Measurements from ENCODE around the gene IGFN1. TPM values are rescaled to one million over a fixed set of nuclear protein-coding genes. Genes with fewer than 3 reads are reported as not detected.
A peak's percentile ranks its signal among the peaks of the same experiment; 100 is the strongest.

The IGFN1 gene
- total RNA-seq, 2 experiments from 2014 or later, result not detected

DNA sequence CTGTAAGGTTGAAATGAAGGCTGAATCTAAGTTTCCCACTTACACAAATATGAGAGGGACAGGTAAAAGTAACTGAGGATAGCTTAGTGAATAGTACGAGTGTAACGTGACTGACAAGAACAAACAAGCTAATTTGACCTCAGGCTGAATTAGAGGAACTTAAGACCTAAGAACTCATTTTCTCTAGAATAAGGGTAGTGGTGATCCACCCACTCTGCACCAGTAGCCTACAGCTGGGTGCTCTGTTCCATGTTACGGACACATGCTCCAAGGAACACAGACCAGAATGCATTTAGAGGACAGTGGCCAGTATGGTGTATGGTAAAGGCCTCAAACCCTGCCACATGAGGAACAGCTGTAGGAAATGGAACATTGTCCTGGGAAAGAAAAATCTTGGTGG, 21.4 kb upstream of the IGFN1 start:
- POLR2A ChIA-PET, result interaction anchor here (1.0 kb wide), 1 partner anchor 14 kb away, joined by 3 read pairs; no protein-coding TSS in a partner anchor
- Mint-ChIP-seq H3K4me3 (no peak overlapping the region), H3K9me3 (no peaks in the 10 kb centered on the region), H3K4me1 (peaks cover 16% of the 10 kb centered on the region), H3K36me3 (ENCODE audit: low read depth) (no peaks in the 10 kb centered on the region), H3K27me3 (peaks cover 28% of the 10 kb centered on the region), H3K27ac (no peak overlapping the region)
- CTCF ChIA-PET, result interaction anchor here (0.6 to 1.7 kb wide), 5 partner anchors 10 to 54 kb away, joined by 3 to 5 read pairs (median 3); partner anchors contain the start of gene TMEM9
- no peak for DNase-seq

DNA sequence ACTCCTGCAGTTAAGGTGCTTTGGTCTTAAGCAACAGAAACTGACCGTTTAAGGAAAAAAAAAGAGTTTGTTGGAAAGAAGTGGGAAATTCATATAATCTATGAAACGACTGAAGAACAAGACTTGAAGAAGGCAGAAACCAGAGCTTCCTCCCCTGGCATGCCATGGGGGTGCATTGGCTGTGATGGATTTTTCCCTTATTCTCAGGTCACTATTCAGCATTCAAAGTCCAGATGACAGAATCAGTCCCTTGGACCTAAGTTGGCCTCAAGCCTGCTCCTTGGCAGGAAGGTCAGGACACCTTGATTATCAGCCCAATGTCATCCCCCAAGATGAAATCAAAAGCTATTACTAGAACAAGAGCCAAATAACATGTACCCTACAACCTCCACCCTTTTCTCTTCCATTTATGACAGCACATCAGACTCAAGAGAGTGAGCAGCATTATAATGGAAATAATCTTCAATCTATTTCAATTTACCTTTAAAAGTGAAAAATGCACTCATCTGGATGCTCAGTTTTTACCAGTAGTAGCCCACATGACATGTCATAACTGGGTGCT, 20.6 kb upstream of the IGFN1 start:
- H3K9me3 Mint-ChIP-seq, result no peaks in the 10 kb centered on the region
- no peak overlapping the region for H3K27ac Mint-ChIP-seq
- peaks cover 16% of the 10 kb centered on the region for H3K4me1 Mint-ChIP-seq
- ChIA-PET POLR2A (interaction anchor here (1.0 to 1.6 kb wide), 2 partner anchors 14 to 15 kb away, joined by 3 read pairs; no protein-coding TSS in a partner anchor), CTCF (interaction anchor here (0.9 to 1.3 kb wide), 2 partner anchors 21 to 51 kb away, joined by 3 to 5 read pairs; no protein-coding TSS in a partner anchor)
- no peak for DNase-seq
- peak overlapping the region; percentile 66 for H3K4me3 Mint-ChIP-seq
- H3K27me3 Mint-ChIP-seq, result peaks cover 25% of the 10 kb centered on the region
- H3K36me3 Mint-ChIP-seq (ENCODE audit: low read depth), result no peaks in the 10 kb centered on the region

DNA sequence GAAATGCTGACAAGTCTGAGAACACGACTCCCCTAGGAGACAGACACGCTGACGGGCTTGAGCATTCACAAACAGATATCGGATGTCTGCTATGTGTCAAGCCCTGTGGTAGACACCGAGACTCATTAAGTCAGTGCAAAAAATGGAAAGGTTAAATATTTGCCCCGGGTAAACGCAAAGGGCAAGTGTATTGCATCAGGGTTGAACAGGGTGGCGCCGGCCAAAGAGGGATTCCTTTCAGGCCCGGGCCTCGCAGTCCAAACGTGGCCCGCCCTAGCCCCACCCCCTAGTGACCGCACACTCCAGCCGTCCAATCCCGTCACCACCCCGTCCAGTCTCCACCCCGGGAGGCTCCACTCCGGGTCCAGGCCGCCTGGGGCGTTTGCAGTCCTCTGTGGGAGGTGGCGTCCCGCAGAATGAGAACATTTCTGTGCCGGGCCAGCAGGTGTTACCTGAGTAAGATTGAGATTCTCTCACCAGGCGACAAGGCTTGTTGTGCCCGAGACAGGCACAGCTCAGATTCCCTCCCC, 20.0 kb upstream of the IGFN1 start:
- H3K9me3 Mint-ChIP-seq, result no peaks in the 10 kb centered on the region
- ChIA-PET POLR2A (interaction anchor here (1.0 to 1.6 kb wide), 2 partner anchors 14 to 17 kb away, joined by 3 read pairs; partner anchors contain the start of gene TMEM9), CTCF (interaction anchor here (1.3 kb wide), 1 partner anchor 21 kb away, joined by 3 read pairs; no protein-coding TSS in a partner anchor)
- H3K27me3 Mint-ChIP-seq, result peaks cover 25% of the 10 kb centered on the region
- no peak overlapping the region for H3K27ac Mint-ChIP-seq
- DNase-seq, result peak; percentile 74
- H3K4me1 Mint-ChIP-seq, result peaks cover 16% of the 10 kb centered on the region
- H3K36me3 Mint-ChIP-seq (ENCODE audit: low read depth), result no peaks in the 10 kb centered on the region
- H3K4me3 Mint-ChIP-seq, result peak overlapping the region; percentile 66

DNA sequence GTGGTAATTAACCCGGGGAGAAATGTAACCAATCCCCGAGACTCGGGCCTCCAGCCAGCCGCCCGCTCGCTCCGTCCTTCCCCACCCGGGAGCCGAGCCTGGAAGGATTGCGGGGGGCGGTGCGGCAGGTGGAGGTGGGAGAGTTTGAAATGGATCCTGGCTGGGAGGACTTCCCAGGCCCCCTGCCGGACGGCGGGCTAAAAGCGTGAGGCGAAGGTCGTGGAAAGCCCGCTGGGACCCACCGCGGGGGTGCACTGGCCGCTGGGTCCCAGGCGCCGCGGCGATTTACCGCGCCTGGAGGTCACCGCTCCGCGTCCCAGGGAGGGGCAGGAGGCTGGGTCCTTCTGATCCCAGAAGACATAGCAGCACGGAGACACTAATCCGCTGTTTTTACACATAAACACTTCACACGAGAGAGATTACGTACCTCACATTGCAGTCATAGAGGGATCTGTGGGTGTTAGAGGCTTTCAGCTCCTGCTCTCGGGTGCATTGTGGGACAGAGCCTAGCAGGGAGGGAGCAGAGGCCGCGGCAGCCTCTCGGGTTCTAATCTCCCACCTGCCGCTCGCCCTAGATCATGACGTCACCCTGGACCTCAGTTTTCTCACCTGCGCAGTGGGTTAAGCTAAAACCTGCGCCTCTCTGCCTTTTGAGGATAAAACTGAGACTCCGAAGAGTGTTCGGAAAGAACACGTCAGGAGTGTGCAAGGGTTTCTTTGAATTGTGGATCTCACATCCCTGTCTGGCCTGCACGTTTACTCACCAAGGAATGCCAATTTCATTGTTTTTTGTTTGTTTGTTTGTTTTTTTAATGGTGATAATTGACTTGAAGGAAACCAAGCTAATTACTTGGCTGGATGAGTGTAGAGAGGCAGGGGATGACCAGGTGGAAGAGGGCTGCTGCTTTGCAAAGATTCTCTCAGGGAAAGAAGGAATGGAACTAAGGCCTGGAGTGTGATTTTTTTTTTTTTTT, 19.3 kb upstream of the IGFN1 start:
- H3K36me3 Mint-ChIP-seq (ENCODE audit: low read depth), result no peaks in the 10 kb centered on the region
- H3K9me3 Mint-ChIP-seq, result no peaks in the 10 kb centered on the region
- ChIA-PET CTCF (interaction anchor here (1.3 kb wide), 1 partner anchor 22 kb away, joined by 3 read pairs; no protein-coding TSS in a partner anchor), POLR2A (interaction anchor here (1.0 to 1.6 kb wide), 2 partner anchors 15 to 17 kb away, joined by 3 read pairs; partner anchors contain the start of gene TMEM9)
- peaks cover 16% of the 10 kb centered on the region for H3K4me1 Mint-ChIP-seq
- peak; percentile 33 for DNase-seq
- no peak overlapping the region for H3K27ac Mint-ChIP-seq
- peak overlapping the region; percentile 66 for H3K4me3 Mint-ChIP-seq
- peaks cover 21% of the 10 kb centered on the region for H3K27me3 Mint-ChIP-seq

DNA sequence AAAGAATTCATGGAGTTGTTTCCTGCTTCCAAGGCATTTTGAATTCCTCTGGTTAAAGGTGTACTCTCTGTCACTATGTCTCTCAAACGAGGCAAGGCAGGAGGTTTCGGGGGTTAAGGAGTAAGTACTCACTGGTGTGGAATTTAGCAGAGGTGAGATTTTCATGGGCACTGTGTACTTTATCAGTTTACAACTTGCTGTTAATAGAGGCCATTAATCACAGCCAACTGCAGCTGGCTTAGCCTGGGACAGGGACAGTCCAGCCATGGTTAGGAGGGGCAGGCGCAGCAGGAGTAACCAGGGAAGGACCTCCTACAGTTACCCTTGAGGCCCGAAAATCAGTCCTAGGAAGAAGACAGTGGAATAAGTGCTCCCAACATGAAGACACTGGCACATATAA, 18.3 kb upstream of the IGFN1 start:
- no peaks in the 10 kb centered on the region for H3K9me3 Mint-ChIP-seq
- ChIA-PET POLR2A (no interaction called here), CTCF (interaction anchor here (1.1 kb wide), 1 partner anchor 23 kb away, joined by 5 read pairs; no protein-coding TSS in a partner anchor)
- H3K4me1 Mint-ChIP-seq, result peaks cover 16% of the 10 kb centered on the region
- H3K27ac Mint-ChIP-seq, result no peak overlapping the region
- no peaks in the 10 kb centered on the region for H3K36me3 Mint-ChIP-seq (ENCODE audit: low read depth)
- peaks cover 17% of the 10 kb centered on the region for H3K27me3 Mint-ChIP-seq
- no peak overlapping the region for H3K4me3 Mint-ChIP-seq
- DNase-seq, result no peak

DNA sequence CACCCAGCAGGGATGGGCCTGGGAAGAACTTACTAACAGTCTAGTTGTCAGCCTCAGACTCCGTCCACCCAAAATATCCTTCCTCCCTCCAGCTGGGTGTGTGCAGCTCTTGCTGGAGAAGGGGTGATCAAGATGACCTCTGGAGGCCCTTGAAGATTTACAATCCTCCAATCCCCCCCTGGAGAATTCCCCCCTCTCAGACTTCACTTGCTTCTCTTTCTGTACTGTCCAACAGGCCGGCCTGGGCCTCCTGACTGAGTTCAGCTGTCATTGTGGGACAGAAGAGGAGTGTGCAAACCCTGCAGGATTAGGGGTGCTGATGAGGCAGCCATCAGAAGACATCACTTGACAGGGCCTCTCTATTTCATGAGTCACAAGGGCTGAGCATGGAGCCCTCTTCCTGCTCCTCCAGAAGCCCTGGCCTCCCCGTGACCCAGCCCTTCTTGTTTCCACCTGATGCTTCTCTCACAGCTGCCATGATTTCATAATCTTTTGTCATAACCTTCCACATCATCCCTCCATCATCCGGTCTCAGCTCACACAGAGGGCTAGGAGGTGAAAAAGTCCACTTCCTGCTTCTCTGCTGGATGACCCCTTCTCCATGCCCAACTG, 17.5 kb upstream of the IGFN1 start:
- DNase-seq, result no peak
- ChIA-PET CTCF (interaction anchor here (1.1 kb wide), 1 partner anchor 23 kb away, joined by 5 read pairs; no protein-coding TSS in a partner anchor), POLR2A (no interaction called here)
- no peaks in the 10 kb centered on the region for H3K9me3 Mint-ChIP-seq
- H3K4me3 Mint-ChIP-seq, result no peak overlapping the region
- H3K27me3 Mint-ChIP-seq, result peaks cover 12% of the 10 kb centered on the region
- no peak overlapping the region for H3K27ac Mint-ChIP-seq
- H3K36me3 Mint-ChIP-seq (ENCODE audit: low read depth), result no peaks in the 10 kb centered on the region
- peaks cover 16% of the 10 kb centered on the region for H3K4me1 Mint-ChIP-seq

DNA sequence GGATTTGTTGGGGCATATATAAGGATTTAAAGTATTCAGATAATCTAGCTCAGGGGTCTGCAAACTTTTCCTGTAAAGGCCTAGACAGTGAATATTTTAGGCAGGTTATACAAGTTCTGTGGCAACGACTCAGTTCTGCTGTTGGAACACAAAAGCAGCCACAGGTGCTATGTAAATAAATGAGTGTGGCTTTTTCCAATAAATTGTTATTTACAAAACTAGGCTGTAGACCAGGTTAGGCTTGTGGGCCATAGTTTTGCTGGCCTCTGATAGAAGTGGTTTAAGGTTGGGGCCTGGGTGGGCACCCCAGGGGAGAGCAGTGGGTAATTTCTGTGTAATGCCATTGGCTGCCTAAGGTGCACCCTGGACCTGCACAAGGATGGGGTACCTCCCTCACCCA, 16.9 kb upstream of the IGFN1 start:
- H3K27me3 Mint-ChIP-seq, result peaks cover 12% of the 10 kb centered on the region
- H3K9me3 Mint-ChIP-seq, result no peaks in the 10 kb centered on the region
- no peak overlapping the region for H3K27ac Mint-ChIP-seq
- no peak overlapping the region for H3K4me3 Mint-ChIP-seq
- H3K36me3 Mint-ChIP-seq (ENCODE audit: low read depth), result no peaks in the 10 kb centered on the region
- no peak for DNase-seq
- H3K4me1 Mint-ChIP-seq, result peaks cover 16% of the 10 kb centered on the region
- ChIA-PET POLR2A (interaction anchor here (0.7 kb wide), 1 partner anchor 25 kb away, joined by 3 read pairs; no protein-coding TSS in a partner anchor), CTCF (no interaction called here)

DNA sequence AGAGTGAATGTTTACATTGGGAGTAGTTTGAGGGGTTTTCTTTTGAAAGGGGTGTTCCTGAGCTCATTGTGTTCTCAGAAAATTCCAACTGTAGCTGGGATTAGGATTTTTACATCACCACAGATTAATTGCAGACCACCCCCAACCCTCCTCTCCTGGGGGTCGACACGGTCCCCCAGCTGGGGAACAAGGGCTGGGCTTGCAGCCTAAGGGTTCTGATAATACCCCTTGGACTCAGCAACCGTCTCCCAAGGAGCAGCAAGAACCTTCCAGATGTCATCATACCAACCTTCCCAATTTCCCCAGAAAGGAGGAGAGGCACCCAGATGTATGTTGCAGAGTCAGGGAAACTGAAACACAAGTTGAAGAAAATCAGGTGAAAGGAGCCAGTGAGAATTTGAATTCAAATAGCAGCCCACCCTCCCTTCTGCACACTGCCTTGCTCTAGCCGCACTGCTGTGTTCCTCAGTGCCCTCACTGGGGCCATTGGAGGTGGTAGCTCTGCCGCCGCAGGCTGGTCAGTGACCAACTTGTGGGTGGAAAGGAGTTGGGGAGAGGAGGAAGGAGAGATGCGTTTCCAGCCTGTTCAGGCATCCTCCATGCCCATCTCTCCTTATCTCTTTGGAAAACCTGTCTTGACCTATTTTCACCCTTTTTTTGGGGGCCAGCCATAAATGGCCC, 14.7 kb upstream of the IGFN1 start:
- CTCF ChIA-PET, result no interaction called here
- no peaks in the 10 kb centered on the region for H3K9me3 Mint-ChIP-seq
- peaks cover 12% of the 10 kb centered on the region for H3K4me1 Mint-ChIP-seq
- POLR2A ChIA-PET, result no interaction called here
- H3K27me3 Mint-ChIP-seq, result peaks cover 19% of the 10 kb centered on the region
- no peak overlapping the region for H3K4me3 Mint-ChIP-seq
- H3K27ac Mint-ChIP-seq, result no peak overlapping the region
- no peaks in the 10 kb centered on the region for H3K36me3 Mint-ChIP-seq (ENCODE audit: low read depth)
- no peak for DNase-seq

DNA sequence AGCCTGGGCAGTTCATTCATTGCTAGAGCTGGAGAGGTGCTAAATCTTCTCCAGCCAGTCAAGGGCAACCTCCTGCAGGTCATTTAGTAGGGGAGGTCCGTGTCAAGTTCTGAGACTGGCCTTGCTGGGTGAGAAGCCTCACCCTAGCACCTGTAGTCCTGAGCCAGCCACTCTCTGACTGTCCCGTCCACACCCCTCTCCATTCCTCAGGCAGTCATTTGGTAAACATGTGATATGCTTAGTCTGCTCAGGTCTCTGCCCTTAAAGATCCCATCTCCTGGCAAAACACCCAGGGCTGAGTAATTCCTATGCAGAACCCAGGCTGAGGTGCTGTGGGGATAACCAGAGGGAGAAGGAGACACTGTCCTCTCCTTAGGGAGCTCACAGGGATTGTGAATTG, 13.7 kb upstream of the IGFN1 start:
- Mint-ChIP-seq H3K27me3 (peaks cover 19% of the 10 kb centered on the region), H3K36me3 (ENCODE audit: low read depth) (no peaks in the 10 kb centered on the region), H3K27ac (no peak overlapping the region), H3K9me3 (no peaks in the 10 kb centered on the region), H3K4me1 (peaks cover 5% of the 10 kb centered on the region), H3K4me3 (no peak overlapping the region)
- no peak for DNase-seq
- ChIA-PET CTCF (no interaction called here), POLR2A (no interaction called here)

DNA sequence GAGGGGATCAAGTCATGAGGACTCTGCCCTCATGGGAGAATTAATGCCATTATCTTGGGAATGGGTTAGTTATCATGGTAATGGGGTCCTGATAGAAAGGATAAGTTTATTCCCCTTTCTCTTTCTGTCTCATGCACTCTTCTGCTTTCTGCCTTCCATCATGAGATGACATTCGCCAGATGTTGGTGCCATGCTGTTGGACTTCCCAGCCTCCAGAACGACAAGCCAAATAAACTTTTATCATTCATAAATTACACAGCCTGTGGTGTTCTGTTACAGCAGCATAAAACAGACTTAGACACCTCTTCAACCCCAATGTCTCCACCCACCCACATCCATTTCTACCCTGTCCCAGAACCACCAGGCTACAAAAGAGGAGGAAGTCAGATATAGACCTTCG, 11.9 kb upstream of the IGFN1 start:
- no peak overlapping the region for H3K27ac Mint-ChIP-seq
- CTCF ChIA-PET, result no interaction called here
- H3K27me3 Mint-ChIP-seq, result peaks cover 24% of the 10 kb centered on the region
- H3K9me3 Mint-ChIP-seq, result no peaks in the 10 kb centered on the region
- DNase-seq, result no peak
- no peaks in the 10 kb centered on the region for H3K36me3 Mint-ChIP-seq (ENCODE audit: low read depth)
- H3K4me1 Mint-ChIP-seq, result no peaks in the 10 kb centered on the region
- POLR2A ChIA-PET, result no interaction called here
- H3K4me3 Mint-ChIP-seq, result no peak overlapping the region

DNA sequence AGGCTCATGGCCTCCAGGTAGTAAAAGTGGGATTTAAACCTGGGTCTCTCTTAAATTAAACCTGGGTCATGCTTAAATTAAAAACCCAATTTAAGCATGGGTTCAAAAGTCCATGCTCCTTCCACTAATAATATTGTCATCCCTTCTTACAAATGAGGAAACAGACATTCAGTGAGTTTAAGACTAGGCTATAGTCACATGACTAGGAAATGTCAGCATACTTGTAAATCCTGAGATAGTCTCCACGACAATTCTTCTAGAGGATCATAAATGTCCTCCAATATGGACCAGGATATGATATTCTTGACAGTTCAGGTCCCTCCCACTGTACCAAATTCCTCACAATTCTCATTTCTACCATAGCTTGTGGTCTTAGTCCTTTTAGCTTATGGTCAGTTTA, 10.5 kb upstream of the IGFN1 start:
- peaks cover 30% of the 10 kb centered on the region for H3K27me3 Mint-ChIP-seq
- H3K4me3 Mint-ChIP-seq, result no peak overlapping the region
- POLR2A ChIA-PET, result no interaction called here
- CTCF ChIA-PET, result no interaction called here
- H3K4me1 Mint-ChIP-seq, result no peaks in the 10 kb centered on the region
- DNase-seq, result no peak
- no peaks in the 10 kb centered on the region for H3K36me3 Mint-ChIP-seq (ENCODE audit: low read depth)
- no peaks in the 10 kb centered on the region for H3K9me3 Mint-ChIP-seq
- no peak overlapping the region for H3K27ac Mint-ChIP-seq

DNA sequence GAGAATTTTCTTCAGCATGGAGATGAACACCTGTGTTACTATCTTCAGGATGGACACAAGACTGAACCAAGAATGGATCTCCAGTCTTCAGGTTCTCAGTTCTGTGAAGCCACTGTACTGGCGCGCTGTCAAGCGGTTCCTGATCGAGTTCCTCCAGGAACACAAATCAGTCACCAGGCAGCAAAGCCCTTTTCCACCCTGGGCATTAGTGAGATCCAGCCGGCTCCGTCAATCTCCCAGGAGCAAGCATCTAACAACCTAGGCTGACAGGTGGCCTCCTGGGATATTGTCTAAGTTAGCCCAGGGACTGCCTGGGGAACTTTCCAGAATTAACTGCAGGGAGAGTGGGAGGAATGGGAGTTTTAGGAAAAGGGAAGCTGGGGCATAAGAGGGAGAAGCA, 9.7 kb upstream of the IGFN1 start:
- no peak for DNase-seq
- no peak overlapping the region for H3K4me3 Mint-ChIP-seq
- H3K27ac Mint-ChIP-seq, result no peak overlapping the region
- ChIA-PET CTCF (no interaction called here), POLR2A (no interaction called here)
- peaks cover 30% of the 10 kb centered on the region for H3K27me3 Mint-ChIP-seq
- H3K9me3 Mint-ChIP-seq, result no peaks in the 10 kb centered on the region
- no peaks in the 10 kb centered on the region for H3K4me1 Mint-ChIP-seq
- no peaks in the 10 kb centered on the region for H3K36me3 Mint-ChIP-seq (ENCODE audit: low read depth)
